K562 (cell line): Measurements from ENCODE around the gene CST8.

Experiments
- BDP1 ChIP-seq: IDR thresholded peaks from 3 replicates; pipeline ENCODE4 v1.6.1; 2011; ENCODE audit not compliant: insufficient read length, insufficient read depth
- EGR1 ChIP-seq: fragments of 450-650 bp; conservative IDR thresholded peaks from 2 replicates; pipeline ENCODE4 v1.6.1; 2017; ENCODE audit warnings: mild to moderate bottlenecking
- ETV6 ChIP-seq, 3 experiments: fragments of 150-350 bp in 1 of 3; sonication (generic) in 1 of 3; formaldehyde crosslinking in 1 of 3; IDR thresholded peaks; 2 replicates each; pipeline versions ENCODE4 v1.6.1 to v1.8.0; 2014 to 2022; ENCODE audit warnings: borderline replicate concordance in 2 of 3, low read depth in 2 of 3, antibody characterized with exemption in 1 of 3, low read length in 1 of 3, mild to moderate bottlenecking in 1 of 3, missing genetic modification reagents in 1 of 3
- MYC ChIP-seq, 2 experiments: fragments of 250-450 bp in 1 of 2; sonication (Bioruptor Pico) in 1 of 2; IDR thresholded peaks; 2 replicates each; pipeline versions ENCODE4 v1.5.1 to v1.6.1; 2012 to 2021; ENCODE audit warnings: low read depth in 2 of 2, borderline replicate concordance in 1 of 2, improper control_type of control experiment in 1 of 2, low read length in 1 of 2, mild to moderate bottlenecking in 1 of 2, moderate library complexity in 1 of 2
- SETDB1 ChIP-seq: IDR thresholded peaks from one replicate; pipeline ENCODE4 v1.6.1; 2012; ENCODE audit warnings: low read length, control low read depth, inconsistent platforms
- ZBTB1 ChIP-seq: sonication (generic); formaldehyde crosslinking; IDR thresholded peaks from 2 replicates; pipeline ENCODE4 v1.8.1; 2023; ENCODE audit warnings: missing genetic modification reagents, low read depth, mild to moderate bottlenecking, borderline replicate concordance
- ZBTB8A ChIP-seq: fragments of 450-650 bp; IDR thresholded peaks from 2 replicates; pipeline ENCODE4 v1.6.1; 2018; ENCODE audit warnings: mild to moderate bottlenecking, moderate library complexity; ENCODE audit not compliant: partially characterized antibody
- TF ChIP-seq, protein P1 (sequence below), 3 experiments: IDR thresholded peaks in 2 of 3; conservative IDR thresholded peaks in 1 of 3; 2 replicates each; pipeline ENCODE4 v1.5.1; 2011 to 2012; ENCODE audit warnings: low read length in 3 of 3, mild to moderate bottlenecking in 3 of 3, control low read depth in 2 of 3, improper control_type of control experiment in 1 of 3, inconsistent platforms in 1 of 3, low read depth in 1 of 3, mixed read lengths in 1 of 3, moderate library complexity in 1 of 3; ENCODE audit not compliant: insufficient read depth in 2 of 3
- TF ChIP-seq, protein P2 (sequence below): sonication (generic); formaldehyde crosslinking; IDR thresholded peaks from 2 replicates; pipeline ENCODE4 v1.8.1; 2023; ENCODE audit warnings: mild to moderate bottlenecking, missing genetic modification reagents
- TF ChIP-seq, protein P3 (sequence below): IDR thresholded peaks from 3 replicates; pipeline ENCODE4 v1.6.1; 2011; ENCODE audit warnings: borderline replicate concordance, mild to moderate bottlenecking, moderate library complexity; ENCODE audit not compliant: insufficient read length; ENCODE audit errors: extremely low read depth

DNA sequence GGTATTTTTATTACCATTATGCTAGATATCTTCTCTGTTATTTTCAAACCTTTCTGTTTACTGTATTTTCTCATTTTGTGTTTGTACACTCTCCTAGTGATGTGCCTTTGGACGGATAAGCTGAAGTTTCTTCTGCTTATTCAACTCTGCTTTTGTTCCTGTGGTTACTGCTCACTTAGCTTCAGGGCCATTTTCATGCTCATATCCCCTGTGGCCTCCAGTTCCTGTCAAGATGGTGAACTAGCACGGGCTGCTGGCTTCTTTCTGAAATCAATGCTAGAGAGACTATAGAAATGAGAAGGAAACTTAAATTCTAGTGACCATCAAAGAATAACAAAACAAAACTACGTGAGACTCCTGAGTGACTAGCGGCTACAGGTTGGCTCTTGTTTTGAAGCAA is 6.8 kb upstream of the CST8 start:
- TF ChIP-seq ZBTB8A (no peak), MYC (IDR thresholded peaks at IDR 0.05; ENCODE audit: low read depth, low read length) (no peak), MYC (CRISPR knock-in tag; IDR thresholded peaks at IDR 0.05; ENCODE audit: borderline replicate concordance, low read depth) (no peak), SETDB1 (no peak), ETV6 (IDR thresholded peaks at IDR 0.05; ENCODE audit: borderline replicate concordance in 1 of 2, low read depth in 2 of 2, low read length in 1 of 2) (no peak), ETV6 (CRISPR knock-in tag; IDR thresholded peaks at IDR 0.05; ENCODE audit: borderline replicate concordance) (no peak), EGR1 (no peak), BDP1 (no peak), ZBTB1 (CRISPR knock-in tag) (no peak)
- TF ChIP-seq, protein P1, sequence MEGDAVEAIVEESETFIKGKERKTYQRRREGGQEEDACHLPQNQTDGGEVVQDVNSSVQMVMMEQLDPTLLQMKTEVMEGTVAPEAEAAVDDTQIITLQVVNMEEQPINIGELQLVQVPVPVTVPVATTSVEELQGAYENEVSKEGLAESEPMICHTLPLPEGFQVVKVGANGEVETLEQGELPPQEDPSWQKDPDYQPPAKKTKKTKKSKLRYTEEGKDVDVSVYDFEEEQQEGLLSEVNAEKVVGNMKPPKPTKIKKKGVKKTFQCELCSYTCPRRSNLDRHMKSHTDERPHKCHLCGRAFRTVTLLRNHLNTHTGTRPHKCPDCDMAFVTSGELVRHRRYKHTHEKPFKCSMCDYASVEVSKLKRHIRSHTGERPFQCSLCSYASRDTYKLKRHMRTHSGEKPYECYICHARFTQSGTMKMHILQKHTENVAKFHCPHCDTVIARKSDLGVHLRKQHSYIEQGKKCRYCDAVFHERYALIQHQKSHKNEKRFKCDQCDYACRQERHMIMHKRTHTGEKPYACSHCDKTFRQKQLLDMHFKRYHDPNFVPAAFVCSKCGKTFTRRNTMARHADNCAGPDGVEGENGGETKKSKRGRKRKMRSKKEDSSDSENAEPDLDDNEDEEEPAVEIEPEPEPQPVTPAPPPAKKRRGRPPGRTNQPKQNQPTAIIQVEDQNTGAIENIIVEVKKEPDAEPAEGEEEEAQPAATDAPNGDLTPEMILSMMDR (IDR thresholded peaks at IDR 0.05 in 2 of 3, conservative IDR thresholded peaks at IDR 0.05 in 1 of 3; ENCODE audit: insufficient read depth in 2 of 3, low read depth in 1 of 3, low read length in 3 of 3) = no peak
- TF ChIP-seq, protein P2, sequence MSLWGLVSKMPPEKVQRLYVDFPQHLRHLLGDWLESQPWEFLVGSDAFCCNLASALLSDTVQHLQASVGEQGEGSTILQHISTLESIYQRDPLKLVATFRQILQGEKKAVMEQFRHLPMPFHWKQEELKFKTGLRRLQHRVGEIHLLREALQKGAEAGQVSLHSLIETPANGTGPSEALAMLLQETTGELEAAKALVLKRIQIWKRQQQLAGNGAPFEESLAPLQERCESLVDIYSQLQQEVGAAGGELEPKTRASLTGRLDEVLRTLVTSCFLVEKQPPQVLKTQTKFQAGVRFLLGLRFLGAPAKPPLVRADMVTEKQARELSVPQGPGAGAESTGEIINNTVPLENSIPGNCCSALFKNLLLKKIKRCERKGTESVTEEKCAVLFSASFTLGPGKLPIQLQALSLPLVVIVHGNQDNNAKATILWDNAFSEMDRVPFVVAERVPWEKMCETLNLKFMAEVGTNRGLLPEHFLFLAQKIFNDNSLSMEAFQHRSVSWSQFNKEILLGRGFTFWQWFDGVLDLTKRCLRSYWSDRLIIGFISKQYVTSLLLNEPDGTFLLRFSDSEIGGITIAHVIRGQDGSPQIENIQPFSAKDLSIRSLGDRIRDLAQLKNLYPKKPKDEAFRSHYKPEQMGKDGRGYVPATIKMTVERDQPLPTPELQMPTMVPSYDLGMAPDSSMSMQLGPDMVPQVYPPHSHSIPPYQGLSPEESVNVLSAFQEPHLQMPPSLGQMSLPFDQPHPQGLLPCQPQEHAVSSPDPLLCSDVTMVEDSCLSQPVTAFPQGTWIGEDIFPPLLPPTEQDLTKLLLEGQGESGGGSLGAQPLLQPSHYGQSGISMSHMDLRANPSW = no peak
- TF ChIP-seq, protein P3, sequence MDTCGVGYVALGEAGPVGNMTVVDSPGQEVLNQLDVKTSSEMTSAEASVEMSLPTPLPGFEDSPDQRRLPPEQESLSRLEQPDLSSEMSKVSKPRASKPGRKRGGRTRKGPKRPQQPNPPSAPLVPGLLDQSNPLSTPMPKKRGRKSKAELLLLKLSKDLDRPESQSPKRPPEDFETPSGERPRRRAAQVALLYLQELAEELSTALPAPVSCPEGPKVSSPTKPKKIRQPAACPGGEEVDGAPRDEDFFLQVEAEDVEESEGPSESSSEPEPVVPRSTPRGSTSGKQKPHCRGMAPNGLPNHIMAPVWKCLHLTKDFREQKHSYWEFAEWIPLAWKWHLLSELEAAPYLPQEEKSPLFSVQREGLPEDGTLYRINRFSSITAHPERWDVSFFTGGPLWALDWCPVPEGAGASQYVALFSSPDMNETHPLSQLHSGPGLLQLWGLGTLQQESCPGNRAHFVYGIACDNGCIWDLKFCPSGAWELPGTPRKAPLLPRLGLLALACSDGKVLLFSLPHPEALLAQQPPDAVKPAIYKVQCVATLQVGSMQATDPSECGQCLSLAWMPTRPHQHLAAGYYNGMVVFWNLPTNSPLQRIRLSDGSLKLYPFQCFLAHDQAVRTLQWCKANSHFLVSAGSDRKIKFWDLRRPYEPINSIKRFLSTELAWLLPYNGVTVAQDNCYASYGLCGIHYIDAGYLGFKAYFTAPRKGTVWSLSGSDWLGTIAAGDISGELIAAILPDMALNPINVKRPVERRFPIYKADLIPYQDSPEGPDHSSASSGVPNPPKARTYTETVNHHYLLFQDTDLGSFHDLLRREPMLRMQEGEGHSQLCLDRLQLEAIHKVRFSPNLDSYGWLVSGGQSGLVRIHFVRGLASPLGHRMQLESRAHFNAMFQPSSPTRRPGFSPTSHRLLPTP = no peak
